Posterior cingulate gyrus (tissue), 11 donors: Measurements from ENCODE around the gene OTOL1.

Experiments
- DNase-seq, 10 donors: peaks; one replicate each; pipeline versions ENCODE4 v3.0.0 to v3.0.0-alpha.2; 2020 to 2021; ENCODE audit warnings: mixed read lengths in 3 of 10
- intact Hi-C: fragments of 100-400 bp; cut with DNase I; formaldehyde crosslinking; loops from one replicate; pipeline ENCODE4 v1.15.1; 2023

The OTOL1 gene

DNA sequence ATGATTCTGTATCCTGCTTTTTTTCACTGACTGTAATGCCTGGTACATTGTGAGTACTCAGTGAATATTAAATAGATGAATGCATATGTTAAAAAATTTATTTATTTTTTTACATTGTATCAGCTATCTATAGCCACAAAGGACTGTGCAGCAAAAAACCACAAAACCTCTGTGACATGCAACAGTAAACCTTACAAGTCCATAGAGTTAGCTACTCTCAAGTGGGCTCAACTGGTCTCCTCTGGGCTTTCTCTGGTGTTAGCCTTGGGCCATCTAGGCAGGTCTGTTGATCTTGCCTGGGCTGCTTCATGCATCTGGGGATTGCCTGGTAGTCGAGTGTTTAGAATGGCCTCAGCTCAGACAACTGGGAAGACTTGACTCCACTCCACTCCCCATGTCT is 35.3 kb downstream of the OTOL1 start:
- intact Hi-C loops, result no loop called here
- DNase-seq, result no peak

DNA sequence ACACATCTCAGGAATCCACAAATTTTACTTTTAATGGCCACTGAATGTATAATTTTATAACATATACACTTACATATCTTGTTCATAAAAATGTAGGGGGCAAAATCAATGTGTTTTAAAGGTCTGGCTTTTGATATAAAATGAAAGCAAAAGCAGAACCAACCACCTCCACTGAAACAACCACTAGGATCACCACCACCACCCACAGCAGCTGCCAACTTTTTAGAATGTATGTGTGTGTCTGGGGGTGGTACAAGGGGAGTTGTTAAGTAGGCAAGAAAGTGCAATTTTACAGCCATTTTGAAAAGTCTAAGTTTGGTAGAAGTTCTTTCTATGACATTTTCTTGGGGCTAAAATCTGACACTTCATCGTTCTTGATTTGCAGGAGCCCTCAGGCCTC is 44.0 kb downstream of the OTOL1 start:
- DNase-seq, result no peak
- intact Hi-C loops, result no loop called here

DNA sequence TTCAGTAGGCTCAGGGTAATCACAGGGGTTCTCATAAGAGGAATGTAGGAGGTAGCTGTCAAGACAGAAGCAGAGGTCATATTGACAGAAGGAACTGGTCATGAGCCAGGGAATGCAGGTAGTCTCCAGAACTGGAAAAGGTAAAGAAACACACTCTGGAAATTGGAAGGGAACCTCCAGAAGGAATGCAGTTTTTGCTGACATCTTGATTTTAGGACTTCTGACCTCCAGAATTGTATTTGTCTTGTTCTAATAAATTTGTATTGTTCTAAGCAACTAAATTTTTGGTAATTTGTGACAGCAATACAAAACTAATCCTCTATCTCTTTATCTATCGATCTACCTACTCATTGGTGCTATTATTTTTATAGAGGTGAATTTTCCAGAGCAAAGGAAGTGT is 49.2 kb downstream of the OTOL1 start:
- no peak for DNase-seq
- intact Hi-C loops, result no loop called here

DNA sequence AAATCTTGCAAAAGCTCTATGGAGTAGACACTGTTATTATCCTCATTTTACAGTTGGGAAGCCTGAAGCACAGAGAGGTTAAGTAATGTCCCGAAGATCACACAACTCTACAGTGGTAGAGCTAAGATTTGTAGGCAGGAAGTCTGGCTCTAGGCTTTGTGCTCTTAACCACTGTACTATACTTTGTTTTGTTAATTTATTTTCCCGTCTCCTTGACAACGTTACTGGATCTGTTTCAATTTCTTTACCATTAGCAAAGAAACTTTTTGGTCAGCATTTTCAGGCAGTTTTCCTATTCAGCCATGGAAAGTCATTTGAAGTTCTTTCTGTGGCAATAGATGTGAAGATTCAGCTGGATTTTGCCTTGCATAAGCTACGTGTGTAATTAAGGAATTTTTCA is 51.7 kb downstream of the OTOL1 start:
- intact Hi-C loops, result no loop called here
- DNase-seq, result no peak

DNA sequence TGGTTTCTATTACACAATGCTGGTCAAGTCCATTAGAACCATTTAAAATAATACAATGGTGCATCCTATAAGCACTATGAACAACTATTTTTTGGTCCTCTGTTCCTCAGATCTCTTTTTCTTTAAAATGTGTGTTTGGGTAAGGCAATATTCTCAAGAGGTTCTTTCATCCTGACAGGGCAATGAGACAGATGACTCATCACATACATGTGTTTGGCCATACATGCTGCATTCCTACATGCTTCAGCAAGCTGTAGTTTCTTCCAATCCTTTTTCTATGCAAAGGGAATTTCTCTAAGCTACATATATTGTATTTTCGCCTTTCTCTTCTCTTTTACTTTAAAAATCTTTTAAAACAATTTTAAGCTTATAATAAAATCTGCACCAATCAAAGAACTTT is 52.7 kb downstream of the OTOL1 start:
- no peak for DNase-seq
- intact Hi-C loops, result no loop called here

DNA sequence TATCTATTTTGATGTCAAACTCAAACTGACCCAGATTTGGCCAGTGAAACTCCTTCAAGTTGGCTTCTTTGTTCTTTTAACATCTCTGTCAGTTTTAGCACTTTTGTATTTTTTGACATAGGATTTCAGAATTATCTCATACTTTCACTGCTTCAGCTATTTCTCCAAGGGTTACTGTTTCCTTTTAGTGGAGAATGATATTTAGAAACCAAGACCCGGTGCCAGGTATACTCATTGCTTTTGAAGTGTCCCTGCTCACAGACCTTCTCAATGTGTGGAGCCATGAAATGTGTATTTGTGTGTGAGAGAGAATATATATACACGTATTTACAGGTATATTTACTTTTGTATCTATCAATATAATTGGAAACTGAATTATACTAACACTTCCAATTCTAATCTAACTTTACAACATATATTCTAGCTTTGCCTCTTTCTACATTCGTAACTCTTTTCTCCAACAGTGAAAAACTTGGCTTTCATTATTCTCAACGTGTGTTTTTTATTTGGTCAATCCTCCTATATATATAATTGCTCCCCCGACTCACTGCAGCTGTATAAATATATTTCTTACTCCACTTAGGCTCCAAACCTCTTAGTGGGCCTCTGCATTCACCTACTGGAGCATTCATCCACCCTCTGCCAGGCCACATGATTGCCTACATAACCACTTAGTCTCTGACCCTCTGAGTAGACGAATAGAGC is 54.0 kb downstream of the OTOL1 start:
- intact Hi-C loops, result no loop called here
- no peak for DNase-seq

DNA sequence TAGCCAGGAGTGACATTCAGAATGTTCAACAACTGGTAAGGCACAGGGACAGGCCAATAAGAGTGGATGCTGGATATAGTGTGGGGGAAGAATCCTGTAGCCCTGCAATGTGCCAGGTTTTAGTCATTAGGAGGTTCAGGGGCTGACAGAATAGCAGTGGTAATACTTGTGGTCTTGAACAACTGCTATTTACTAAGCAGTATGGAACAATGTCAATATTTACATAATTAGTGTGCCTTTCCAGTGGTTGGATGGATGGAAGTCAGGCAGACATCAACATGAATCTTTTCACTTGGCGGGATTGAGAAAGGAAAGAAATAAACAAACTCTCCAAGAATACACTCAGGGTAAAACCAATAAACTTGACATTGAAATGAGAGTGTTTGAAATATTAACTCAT is 55.1 kb downstream of the OTOL1 start:
- DNase-seq, result no peak
- intact Hi-C loops, result no loop called here

DNA sequence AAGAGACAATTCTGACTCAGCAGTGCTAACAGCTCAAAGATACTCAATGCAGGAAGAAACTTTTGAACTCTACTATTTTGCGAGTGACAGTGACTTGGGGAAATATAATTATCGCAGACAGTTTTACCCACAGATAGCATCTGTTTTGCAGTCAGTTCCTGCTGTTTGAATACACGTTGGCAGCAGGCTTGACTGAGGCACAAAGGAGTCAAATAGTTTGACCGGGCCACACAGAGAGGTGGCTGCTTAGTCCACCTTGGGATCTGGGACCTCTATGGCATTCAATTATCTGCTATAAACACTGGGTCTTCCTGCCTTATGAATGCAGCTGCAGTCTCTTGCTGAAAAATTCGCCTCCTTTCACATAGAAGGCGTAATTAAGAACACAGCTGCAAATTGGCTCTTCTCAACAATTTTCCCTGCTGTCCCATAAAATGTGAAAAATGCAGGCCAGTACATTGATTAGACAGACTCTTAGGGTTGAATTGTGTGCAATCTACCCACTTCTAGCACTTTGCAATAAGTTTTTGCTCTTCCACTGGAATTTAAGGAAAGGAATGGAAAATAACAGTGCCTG is 56.5 kb downstream of the OTOL1 start:
- no peak for DNase-seq

More for the DNA sequence above, 56.5 kb downstream of the OTOL1 start:
- intact Hi-C loops, result no loop called here
